ENCODE measurements around the gene DHRS3. TPM values are rescaled to one million over a fixed set of nuclear protein-coding genes. Genes with fewer than 3 reads are reported as not detected.

The DHRS3 gene
- total RNA-seq, 1 experiment from 2014 or later, result 239 TPM

GRCh38 chr1:12581179-12581578 is 36.8 kb downstream of the DHRS3 start:
- CTCF ChIA-PET, result interaction anchor here (0.9 kb wide), 1 partner anchor 226 kb away, joined by 3 read pairs; no protein-coding TSS in a partner anchor
- no peak for TF ChIP-seq CTCF (IDR thresholded peaks at IDR 0.05; ENCODE audit: unreplicated experiment)
- DNase-seq, result no peak
- no peaks in the 10 kb centered on the region for H3K9me3 Mint-ChIP-seq (ENCODE audit: low read depth, unreplicated experiment)
- no peaks in the 10 kb centered on the region for H3K27me3 Mint-ChIP-seq (ENCODE audit: unreplicated experiment)
- no TSS peak for BruUV-seq (replicated peaks)
- peak overlapping the region; percentile 50 for H3K27ac Mint-ChIP-seq (ENCODE audit: unreplicated experiment)
- H3K4me1 Mint-ChIP-seq (ENCODE audit: low read depth, unreplicated experiment), result no peaks in the 10 kb centered on the region
- no peak overlapping the region for H3K4me3 Mint-ChIP-seq (ENCODE audit: low read depth, unreplicated experiment)
- peaks cover 40% of the 10 kb centered on the region for H3K36me3 Mint-ChIP-seq (ENCODE audit: insufficient read depth, unreplicated experiment)
- intact Hi-C loops (cut with micrococcal nuclease; ENCODE audit: unreplicated experiment), result no loop called here

- no peaks in the 10 kb centered on the region for H3K9me3 Mint-ChIP-seq (ENCODE audit: low read depth, unreplicated experiment)
- H3K4me3 Mint-ChIP-seq (ENCODE audit: low read depth, unreplicated experiment), result no peak overlapping the region
- H3K27me3 Mint-ChIP-seq (ENCODE audit: unreplicated experiment), result no peaks in the 10 kb centered on the region
- intact Hi-C loops (cut with micrococcal nuclease; ENCODE audit: unreplicated experiment), result no loop called here
- no TSS peak for BruUV-seq (replicated peaks)
- CTCF ChIA-PET, result interaction anchor here (0.9 kb wide), 1 partner anchor 225 kb away, joined by 3 read pairs; no protein-coding TSS in a partner anchor
- DNase-seq, result no peak
- no peaks in the 10 kb centered on the region for H3K4me1 Mint-ChIP-seq (ENCODE audit: low read depth, unreplicated experiment)
- peaks cover 40% of the 10 kb centered on the region for H3K36me3 Mint-ChIP-seq (ENCODE audit: insufficient read depth, unreplicated experiment)
- TF ChIP-seq CTCF (IDR thresholded peaks at IDR 0.05; ENCODE audit: unreplicated experiment), result no peak
- H3K27ac Mint-ChIP-seq (ENCODE audit: unreplicated experiment), result no peak overlapping the region
Measured at GRCh38 chr1:12580054-12580887, 37.7 kb downstream of the DHRS3 start.

GRCh38 chr1:12578860-12579422 is 39.1 kb downstream of the DHRS3 start:
- no peaks in the 10 kb centered on the region for H3K27me3 Mint-ChIP-seq (ENCODE audit: unreplicated experiment)
- no peak for DNase-seq
- BruUV-seq (replicated peaks), result no TSS peak
- H3K36me3 Mint-ChIP-seq (ENCODE audit: insufficient read depth, unreplicated experiment), result peaks cover 48% of the 10 kb centered on the region
- TF ChIP-seq CTCF (IDR thresholded peaks at IDR 0.05; ENCODE audit: unreplicated experiment), result no peak
- H3K4me1 Mint-ChIP-seq (ENCODE audit: low read depth, unreplicated experiment), result peaks cover 5% of the 10 kb centered on the region
- no peaks in the 10 kb centered on the region for H3K9me3 Mint-ChIP-seq (ENCODE audit: low read depth, unreplicated experiment)
- no peak overlapping the region for H3K4me3 Mint-ChIP-seq (ENCODE audit: low read depth, unreplicated experiment)
- CTCF ChIA-PET, result no interaction called here
- intact Hi-C loops (cut with micrococcal nuclease; ENCODE audit: unreplicated experiment), result no loop called here
- no peak overlapping the region for H3K27ac Mint-ChIP-seq (ENCODE audit: unreplicated experiment)

- no peak for DNase-seq
Measured at GRCh38 chr1:12577020-12577419, 41.0 kb downstream of the DHRS3 start.

More at GRCh38 chr1:12577020-12577419, 41.0 kb downstream of the DHRS3 start:
- CTCF ChIA-PET, result no interaction called here
- intact Hi-C loops (cut with micrococcal nuclease; ENCODE audit: unreplicated experiment), result no loop called here
- Mint-ChIP-seq H3K27me3 (ENCODE audit: unreplicated experiment) (no peaks in the 10 kb centered on the region), H3K9me3 (ENCODE audit: low read depth, unreplicated experiment) (no peaks in the 10 kb centered on the region), H3K36me3 (ENCODE audit: insufficient read depth, unreplicated experiment) (peaks cover 57% of the 10 kb centered on the region), H3K4me1 (ENCODE audit: low read depth, unreplicated experiment) (peaks cover 19% of the 10 kb centered on the region), H3K27ac (ENCODE audit: unreplicated experiment) (no peak overlapping the region), H3K4me3 (ENCODE audit: low read depth, unreplicated experiment) (no peak overlapping the region)
- BruUV-seq (replicated peaks), result no TSS peak
- no peak for TF ChIP-seq CTCF (IDR thresholded peaks at IDR 0.05; ENCODE audit: unreplicated experiment)
